GM19467 (cell line): ENCODE data around the gene PRR23E.

Experiments used
- ATAC-seq: cut with Tn5 transposase; IDR thresholded peaks from one replicate; pipeline ENCODE4 v1.9.1; 2021; ENCODE audit warnings: mild to moderate bottlenecking, moderate library complexity; ENCODE audit not compliant: unreplicated experiment

The PRR23E gene

DNA sequence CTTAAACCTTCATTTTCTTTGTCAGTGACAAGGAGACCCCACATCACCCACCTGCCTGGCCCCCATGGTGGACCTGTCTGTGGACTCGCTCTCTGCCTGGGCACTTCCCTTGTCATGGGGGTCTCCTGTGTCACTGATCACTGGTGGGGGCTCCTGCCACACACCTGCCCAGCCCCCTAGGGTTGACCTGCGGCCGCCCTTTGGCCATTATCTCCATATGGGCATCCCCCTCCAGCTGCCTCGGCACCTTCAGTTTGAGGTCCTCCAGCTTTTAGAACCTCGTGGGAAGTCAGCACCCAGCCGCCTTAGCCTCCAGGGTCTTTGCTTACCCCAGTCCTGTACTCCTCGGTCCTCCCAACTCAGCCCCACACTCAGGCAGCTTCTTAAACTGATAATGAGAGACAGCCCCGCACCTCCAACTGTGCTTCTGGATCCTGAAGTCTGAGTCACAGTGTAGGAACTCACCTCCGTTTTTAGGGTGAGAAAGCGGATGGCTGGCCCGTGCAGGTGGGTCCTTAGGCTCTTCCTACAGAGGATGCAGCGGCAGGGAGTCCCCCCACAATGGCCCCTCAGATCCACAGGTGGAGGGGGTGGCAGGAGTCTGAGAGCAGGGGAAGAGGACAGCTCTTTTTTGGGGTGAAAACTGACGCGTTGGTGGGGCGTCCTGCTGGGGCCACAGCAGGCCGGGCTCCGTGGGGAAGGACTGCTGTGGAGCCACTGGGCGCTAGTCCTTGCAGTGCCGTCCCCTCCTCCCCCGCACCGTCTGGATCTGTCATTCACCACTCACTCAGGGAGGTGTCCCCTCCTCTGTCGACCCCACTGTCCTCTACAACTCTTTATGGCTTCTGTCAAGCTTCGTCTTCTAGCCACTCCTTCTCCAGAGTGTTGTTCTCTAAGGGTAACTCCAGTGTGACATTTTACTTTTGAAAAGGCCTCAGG is 8.7 kb upstream of the PRR23E start:
- no peak for ATAC-seq

DNA sequence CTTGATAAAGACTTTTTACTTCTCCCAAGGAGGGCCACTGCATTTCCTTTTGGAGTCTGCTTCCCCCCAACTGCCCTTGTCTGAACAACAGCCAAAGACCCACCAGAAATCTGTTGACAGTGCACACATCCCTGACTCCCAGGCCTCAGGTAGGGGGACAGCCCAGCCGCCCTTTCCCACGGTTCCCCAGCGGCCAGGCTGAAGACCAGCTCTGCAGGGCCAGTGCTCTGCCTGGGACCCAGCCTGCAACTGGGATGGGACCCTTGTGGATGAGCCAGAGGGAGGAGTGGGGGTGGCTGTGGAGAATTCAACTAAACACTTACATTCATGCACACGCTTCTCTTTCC is 8.1 kb upstream of the PRR23E start:
- ATAC-seq, result no peak

DNA sequence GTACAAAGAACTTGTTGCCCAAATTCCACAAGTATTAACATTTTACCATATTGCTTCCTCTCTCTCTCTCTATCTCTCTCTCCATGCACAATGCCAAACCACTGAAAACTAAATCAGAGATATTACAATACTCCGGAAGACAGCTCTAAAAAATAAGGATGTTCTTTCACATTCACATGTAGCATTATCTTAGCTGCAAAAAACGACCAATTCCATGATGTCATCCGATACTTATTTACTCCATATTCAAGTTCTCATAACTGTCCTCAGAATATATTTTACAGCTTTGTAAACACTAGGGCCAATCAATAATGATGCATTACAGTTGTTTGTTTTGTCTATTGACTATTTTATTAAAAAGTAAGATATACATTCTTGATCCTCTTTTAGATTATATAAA is 7.7 kb upstream of the PRR23E start:
- no peak for ATAC-seq

DNA sequence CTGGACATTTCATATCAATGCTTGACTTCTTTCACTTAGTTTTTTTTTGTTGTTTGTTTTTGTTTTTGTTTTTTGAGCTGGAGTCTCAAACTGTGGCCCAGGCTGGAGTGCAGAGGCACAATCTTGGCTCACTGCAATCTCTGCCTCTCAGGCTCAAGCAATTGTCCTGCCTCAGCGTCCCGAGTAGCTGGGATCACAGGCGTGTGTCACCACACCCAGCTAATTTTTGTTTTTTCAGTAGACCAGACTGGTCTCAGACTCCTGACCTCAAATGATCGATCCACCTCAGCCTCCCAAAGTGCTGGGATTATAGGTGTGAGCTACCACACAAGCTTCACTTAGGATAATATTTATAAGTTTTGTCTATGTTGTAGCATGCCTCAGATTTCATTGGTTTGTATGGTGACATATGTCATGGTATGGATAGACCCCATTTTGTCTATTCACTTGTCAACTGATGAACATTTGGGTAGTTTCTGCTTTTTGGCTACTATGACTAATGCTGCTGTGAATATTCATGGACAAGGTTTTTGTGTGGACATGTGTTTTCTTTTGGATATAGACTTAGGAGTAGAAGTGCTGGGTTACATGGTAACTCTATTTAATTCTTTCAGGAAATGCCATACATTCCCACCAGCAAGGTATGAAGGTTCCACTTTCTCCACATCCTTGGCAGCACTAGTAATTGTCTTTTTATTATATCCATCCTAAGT is 6.8 kb upstream of the PRR23E start:
- ATAC-seq, result no peak

DNA sequence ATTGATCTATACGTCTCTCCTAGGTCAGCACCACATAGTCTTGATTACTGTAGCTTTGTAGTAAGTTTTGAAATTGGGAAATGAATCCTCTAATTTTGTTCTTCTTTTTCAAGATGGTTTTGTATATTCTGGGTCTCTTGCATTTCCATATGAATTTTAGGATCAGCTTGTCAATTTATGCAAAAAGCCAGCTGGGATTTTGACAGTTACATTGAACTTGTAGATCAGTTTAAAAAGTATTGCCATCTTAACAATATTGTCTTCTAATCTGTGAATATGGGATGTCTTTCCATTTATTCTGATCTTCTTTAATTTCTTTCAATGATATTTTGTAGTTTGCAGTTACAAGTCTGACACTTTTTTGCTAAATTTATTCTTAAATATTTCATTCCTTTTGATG is 5.6 kb upstream of the PRR23E start:
- ATAC-seq, result no peak

GRCh38 chr3:127193341-127193740 is 410 bp downstream of the PRR23E start:
- ATAC-seq, result no peak

- ATAC-seq, result no peak
These were observed 844 bp downstream of the PRR23E start for GRCh38 chr3:127193775-127194174.

- ATAC-seq, result no peak
These were observed 1.8 kb downstream of the PRR23E start for GRCh38 chr3:127194601-127195187.

DNA sequence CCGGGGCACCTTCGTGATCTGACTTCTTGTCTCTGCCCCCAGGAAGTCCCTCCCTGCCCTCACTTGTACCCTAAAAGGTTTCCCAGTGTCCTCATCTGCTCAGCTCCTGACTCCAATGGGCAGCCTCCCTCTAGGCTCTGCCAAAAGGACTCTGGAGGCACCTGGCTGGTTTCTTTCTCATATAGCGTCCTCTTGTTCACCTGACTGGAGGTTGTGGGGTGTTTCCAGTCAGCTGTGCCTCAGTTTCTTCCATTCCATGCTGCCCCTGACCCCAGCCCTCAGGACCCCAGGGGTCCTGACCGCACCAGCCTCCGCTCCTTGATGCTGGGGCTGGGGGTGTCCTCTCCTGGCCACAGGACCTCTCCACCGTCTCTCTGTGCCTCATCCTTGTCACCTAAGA is 2.5 kb downstream of the PRR23E start:
- ATAC-seq, result no peak

DNA sequence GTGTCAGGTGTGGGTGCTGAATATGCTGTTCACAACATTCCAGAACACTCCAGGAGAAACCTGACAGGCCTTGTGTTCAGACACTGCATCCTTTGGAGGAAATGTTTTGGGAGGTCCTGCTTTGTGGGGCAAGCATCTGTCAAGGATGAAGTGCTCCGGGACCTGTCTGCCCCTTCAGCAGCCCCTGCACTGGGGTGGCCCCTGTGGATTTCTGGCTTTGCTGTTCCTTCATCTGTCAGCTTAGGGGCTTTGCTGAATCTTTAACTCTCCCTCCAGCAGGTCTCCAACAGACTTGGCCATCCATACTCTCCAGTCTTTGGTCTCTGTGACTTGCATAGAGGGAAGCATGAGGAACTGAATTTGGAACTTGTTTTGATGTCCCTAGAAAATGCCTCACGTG is 3.1 kb downstream of the PRR23E start:
- ATAC-seq, result no peak

GRCh38 chr3:127196466-127197299 is 3.8 kb downstream of the PRR23E start:
- no peak for ATAC-seq

DNA sequence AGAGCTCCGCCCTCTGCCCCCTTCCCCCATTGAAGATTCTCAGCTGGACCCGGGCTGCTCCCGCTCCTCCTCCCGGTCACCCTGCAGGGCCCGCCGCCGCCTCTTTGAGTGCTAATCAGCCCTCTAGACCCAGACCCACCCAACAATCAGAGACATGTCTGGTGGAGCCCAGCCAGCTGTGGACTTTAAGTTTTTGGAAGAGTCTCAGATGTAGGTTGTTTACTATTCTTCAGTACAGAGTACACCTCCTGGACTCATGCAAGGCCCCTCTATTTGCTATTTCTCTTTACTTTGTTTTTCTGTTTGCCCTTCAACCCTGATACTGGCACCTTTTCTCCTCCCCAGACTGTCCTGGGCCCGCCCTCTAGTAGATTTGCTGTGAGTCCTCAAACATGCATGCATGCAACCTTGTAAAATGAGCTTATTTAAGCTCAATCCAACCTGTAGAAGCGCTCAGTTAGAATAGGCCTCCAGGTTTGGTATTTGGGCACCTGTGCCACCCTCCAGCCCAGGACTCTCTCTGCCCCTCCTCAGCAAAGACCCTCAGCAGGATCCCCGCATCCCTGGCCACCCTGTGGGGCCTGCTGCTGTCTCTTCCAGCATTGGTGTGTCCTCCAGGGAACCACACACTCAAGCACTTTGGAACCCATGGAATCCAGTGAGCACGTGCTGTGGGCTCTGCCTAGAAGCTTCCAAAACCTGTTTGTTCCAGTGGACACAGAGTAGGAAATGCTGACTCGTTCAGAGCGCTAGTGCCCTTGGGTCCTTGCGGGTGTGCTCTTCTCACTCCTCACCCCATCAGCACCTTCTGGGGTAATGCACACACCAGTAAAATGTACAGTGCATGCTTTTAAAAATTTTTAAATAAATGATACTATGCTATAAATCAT is 4.6 kb downstream of the PRR23E start:
- ATAC-seq, result no peak

GRCh38 chr3:127200086-127200691 is 7.3 kb downstream of the PRR23E start:
- ATAC-seq, result no peak

DNA sequence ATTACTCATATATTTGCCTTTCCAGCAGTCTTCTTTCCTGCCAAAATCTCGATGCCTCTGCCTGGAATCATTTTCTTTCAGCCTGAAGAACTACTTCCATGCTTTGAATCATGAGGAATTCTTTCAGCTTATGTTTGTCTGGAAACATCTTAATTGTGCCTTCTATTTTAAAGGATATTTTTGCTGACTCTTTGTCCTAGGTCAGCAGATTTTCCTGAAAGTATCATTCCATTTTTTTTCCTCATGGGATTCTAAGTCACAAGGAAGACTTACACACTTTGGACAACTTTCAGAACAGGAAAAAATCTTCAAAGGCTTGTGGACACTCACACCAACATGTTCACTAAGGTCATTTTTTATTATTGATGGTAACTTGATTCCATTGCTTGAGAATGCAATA is 10.1 kb downstream of the PRR23E start:
- no peak for ATAC-seq

GRCh38 chr3:127204841-127205582 is 12.1 kb downstream of the PRR23E start:
- ATAC-seq, result no peak

- ATAC-seq, result no peak
These were observed 13.2 kb downstream of the PRR23E start for GRCh38 chr3:127206154-127206553.

DNA sequence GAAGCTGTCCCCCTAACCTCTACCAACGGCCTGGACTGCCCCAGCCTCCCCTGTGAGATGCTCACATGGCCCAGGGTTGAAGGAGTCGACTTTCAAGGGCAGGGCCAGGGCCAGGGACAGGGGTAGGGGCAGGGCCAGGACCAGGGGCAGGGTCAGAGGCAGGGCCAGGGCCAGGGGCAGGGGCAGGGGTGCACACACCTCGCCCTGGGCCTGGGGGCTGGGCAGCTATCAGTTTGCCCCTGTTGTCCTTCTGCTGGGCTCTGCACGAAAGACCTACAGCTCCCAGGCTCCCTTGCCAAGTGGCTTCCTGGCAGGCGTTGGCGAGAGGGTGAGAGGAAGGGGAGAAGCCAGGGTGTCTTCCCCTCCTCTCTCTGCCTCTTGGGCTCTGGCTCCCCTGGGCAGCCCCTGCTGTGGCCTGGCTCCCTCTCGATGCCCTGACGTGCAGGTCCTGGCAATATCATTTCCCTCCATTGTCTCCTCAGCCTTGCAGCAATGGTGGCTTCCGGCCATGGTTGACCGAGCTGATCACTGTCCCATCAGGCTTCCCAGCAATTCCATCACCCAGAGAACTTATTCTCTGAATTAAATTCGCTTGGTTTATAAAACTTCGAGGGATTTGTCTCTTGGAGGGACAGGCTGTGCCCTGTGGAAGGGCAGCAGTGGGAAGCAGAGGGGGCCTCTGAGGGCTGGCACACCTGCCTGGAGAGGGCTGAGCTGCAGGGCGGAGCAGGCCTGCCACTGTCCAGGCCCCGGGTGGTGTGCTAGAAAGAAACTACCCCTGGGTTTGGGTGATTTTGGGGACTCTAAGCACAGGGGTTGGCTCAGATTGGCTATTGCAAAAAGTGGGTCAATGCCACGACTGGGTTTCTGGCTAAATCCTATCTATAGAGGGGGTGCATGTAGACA is 13.9 kb downstream of the PRR23E start:
- no peak for ATAC-seq
